ENCODE results near the gene DPY19L1.
"Not testable (repeated sequence)": the region's sequence is repeated elsewhere in the genome, so short reads cannot be mapped to it uniquely, and the experiment has no call there.

DNA sequence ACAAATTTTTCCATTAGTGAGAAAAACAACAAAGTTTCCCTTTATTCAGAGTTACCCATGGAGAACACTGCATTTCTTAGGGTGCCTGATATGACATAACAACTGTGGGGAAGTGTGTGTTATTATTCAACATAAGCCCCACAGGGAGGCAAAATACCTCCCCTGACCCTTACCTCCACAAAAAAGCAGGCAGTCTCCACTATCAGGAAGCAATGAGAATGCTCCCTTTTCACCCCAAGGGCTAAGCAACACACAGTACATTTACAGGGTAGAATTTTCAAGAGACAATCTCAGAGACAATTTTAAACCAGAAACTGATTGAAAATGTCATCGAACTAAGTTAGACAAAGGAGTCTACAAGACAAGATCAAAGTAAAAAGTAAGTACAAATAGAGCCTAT, 69.5 kb downstream of the DPY19L1 start:
- not testable (repeated sequence) for TF ChIP-seq CTCF (IDR thresholded peaks at IDR 0.05 in 8 of 11, conservative IDR thresholded peaks at IDR 0.05 in 3 of 11); POLR2A (IDR thresholded peaks at IDR 0.05); POLR2AphosphoS5 (IDR thresholded peaks at IDR 0.05)

Measured in spleen (tissue), 7 donors.